Neural progenitor cell (in vitro differentiated cells): ENCODE data around the gene KDM8. TPM values are rescaled to one million over a fixed set of nuclear protein-coding genes. Genes with fewer than 3 reads are reported as not detected.

ENCODE experiments used
- DNase-seq: peaks from one replicate; pipeline ENCODE4 v3.0.0-alpha.2; 2016; ENCODE audit warnings: low spot score
- H2AFZ ChIP-seq: fragments of 200-600 bp; sonication (generic); replicated peaks from 2 replicates; pipeline ENCODE4 v1.6.1; 2016; ENCODE audit warnings: antibody characterized with exemption
- H3F3A ChIP-seq: fragments of 200-600 bp; sonication (generic); 2 replicates; pipeline ENCODE4 v1.6.1; 2016; ENCODE audit warnings: antibody characterized with exemption, low read depth
- H3K27ac ChIP-seq: fragments of 200-600 bp; sonication (generic); 2 replicates; pipeline ENCODE4 v1.5.1; 2016; ENCODE audit warnings: mild to moderate bottlenecking
- H3K27me3 ChIP-seq: fragments of 200-600 bp; sonication (generic); 2 replicates; pipeline ENCODE4 v1.6.1; 2016; ENCODE audit warnings: mild to moderate bottlenecking, moderate library complexity
- H3K36me3 ChIP-seq: fragments of 200-600 bp; sonication (generic); 2 replicates; pipeline ENCODE4 v1.5.1; 2016
- H3K4me1 ChIP-seq: fragments of 200-600 bp; sonication (generic); 2 replicates; pipeline ENCODE4 v1.6.1; 2016; ENCODE audit warnings: mixed run types
- H3K4me2 ChIP-seq: fragments of 200-600 bp; sonication (generic); 2 replicates; pipeline ENCODE4 v1.6.1; 2016
- H3K4me3 ChIP-seq: fragments of 200-600 bp; sonication (generic); 2 replicates; pipeline ENCODE4 v1.5.1; 2016
- H3K79me2 ChIP-seq: fragments of 200-600 bp; sonication (generic); 2 replicates; pipeline ENCODE4 v1.6.1; 2016; ENCODE audit warnings: low read depth
- H3K9ac ChIP-seq: fragments of 200-600 bp; sonication (generic); 2 replicates; pipeline ENCODE4 v1.6.1; 2016
- H3K9me3 ChIP-seq: fragments of 200-600 bp; sonication (generic); 2 replicates; pipeline ENCODE4 v1.5.1; 2016; ENCODE audit warnings: low read depth
- H4K20me1 ChIP-seq: fragments of 200-600 bp; sonication (generic); 2 replicates; pipeline ENCODE4 v1.6.1; 2016; ENCODE audit warnings: low read depth
- H3K27ac Mint-ChIP-seq: 3 replicates; pipeline ENCODE4 v1.8.0; 2021; ENCODE audit warnings: mixed read lengths
- H3K27me3 Mint-ChIP-seq: 2 replicates; pipeline ENCODE4 v1.8.0; 2022; ENCODE audit warnings: low read depth, mild to moderate bottlenecking, inconsistent platforms, moderate library complexity, mixed read lengths; ENCODE audit not compliant: insufficient read depth
- H3K36me3 Mint-ChIP-seq: 3 replicates; pipeline ENCODE4 v1.8.0; 2021; ENCODE audit warnings: mixed read lengths
- H3K4me1 Mint-ChIP-seq: 3 replicates; pipeline ENCODE4 v1.8.0; 2021; ENCODE audit warnings: mixed read lengths
- H3K4me3 Mint-ChIP-seq: 3 replicates; pipeline ENCODE4 v1.8.0; 2021; ENCODE audit warnings: mild to moderate bottlenecking, moderate library complexity, mixed read lengths
- H3K9me3 Mint-ChIP-seq: 3 replicates; pipeline ENCODE4 v1.8.0; 2020; ENCODE audit warnings: mixed read lengths
- EZH2 ChIP-seq: fragments of 200-600 bp; sonication (generic); IDR thresholded peaks from 2 replicates; pipeline ENCODE4 v1.6.1; 2017; ENCODE audit warnings: antibody characterized with exemption, mild to moderate bottlenecking, moderate library complexity
- EZH2phosphoT487 ChIP-seq: fragments of 200-600 bp; sonication (generic); IDR thresholded peaks from 2 replicates; pipeline ENCODE4 v1.6.1; 2017; ENCODE audit warnings: antibody characterized with exemption
- total RNA-seq: library from RNA; depleted of rRNA; stranded (reverse); fragments of >200 nt; gene quantifications from 2 replicates; pipeline ENCODE4 v1.2.3, GENCODE V29; 2015; ENCODE audit warnings: low replicate concordance
- TF ChIP-seq, protein P1 (sequence below): fragments of 200-600 bp; sonication (generic); IDR thresholded peaks from 2 replicates; pipeline ENCODE4 v1.5.1; 2017; ENCODE audit warnings: antibody characterized with exemption, mild to moderate bottlenecking

Gene KDM8
- total RNA-seq, 1 donor from 2014 or later, result 6.5 TPM

DNA sequence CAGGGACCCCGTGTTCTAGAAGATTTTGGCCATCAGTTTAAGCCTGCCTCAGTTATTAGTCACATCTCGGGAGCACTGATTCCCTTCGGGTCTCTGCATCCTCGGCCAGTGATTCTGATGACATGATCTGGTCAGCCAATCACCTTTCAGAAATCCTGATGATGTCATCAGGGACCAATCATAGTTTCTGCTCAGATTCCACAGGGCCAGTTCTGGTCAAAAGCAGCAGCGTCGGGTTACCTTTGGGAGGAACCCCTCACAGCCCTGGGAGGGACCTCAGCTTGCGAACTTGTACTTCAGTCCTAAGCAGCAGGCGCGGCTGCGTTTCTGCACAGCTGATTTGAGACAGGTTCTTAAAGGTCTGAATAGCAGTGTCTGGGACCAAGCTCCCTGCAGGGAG lies 13.9 kb downstream of the KDM8 start:
- Histone ChIP-seq H3K4me2 (no peak overlapping the region), H3K79me2 (no peaks in the 10 kb centered on the region), H4K20me1 (no peaks in the 10 kb centered on the region), H3K4me1 (no peaks in the 10 kb centered on the region), H3K4me3 (no peak overlapping the region), H3K36me3 (no peaks in the 10 kb centered on the region), H3K27me3 (no peaks in the 10 kb centered on the region), H2AFZ (no peak overlapping the region), H3K9me3 (no peaks in the 10 kb centered on the region), H3K27ac (no peak overlapping the region), H3K9ac (no peak overlapping the region), H3F3A (no peaks in the 10 kb centered on the region)
- H3K4me3 Mint-ChIP-seq, result no peak overlapping the region
- TF ChIP-seq, protein P1, sequence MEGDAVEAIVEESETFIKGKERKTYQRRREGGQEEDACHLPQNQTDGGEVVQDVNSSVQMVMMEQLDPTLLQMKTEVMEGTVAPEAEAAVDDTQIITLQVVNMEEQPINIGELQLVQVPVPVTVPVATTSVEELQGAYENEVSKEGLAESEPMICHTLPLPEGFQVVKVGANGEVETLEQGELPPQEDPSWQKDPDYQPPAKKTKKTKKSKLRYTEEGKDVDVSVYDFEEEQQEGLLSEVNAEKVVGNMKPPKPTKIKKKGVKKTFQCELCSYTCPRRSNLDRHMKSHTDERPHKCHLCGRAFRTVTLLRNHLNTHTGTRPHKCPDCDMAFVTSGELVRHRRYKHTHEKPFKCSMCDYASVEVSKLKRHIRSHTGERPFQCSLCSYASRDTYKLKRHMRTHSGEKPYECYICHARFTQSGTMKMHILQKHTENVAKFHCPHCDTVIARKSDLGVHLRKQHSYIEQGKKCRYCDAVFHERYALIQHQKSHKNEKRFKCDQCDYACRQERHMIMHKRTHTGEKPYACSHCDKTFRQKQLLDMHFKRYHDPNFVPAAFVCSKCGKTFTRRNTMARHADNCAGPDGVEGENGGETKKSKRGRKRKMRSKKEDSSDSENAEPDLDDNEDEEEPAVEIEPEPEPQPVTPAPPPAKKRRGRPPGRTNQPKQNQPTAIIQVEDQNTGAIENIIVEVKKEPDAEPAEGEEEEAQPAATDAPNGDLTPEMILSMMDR, result no peak
- no peak for TF ChIP-seq EZH2
- no peak for TF ChIP-seq EZH2phosphoT487
- H3K27ac Mint-ChIP-seq, result peak overlapping the region; percentile 74
- H3K9me3 Mint-ChIP-seq, result no peaks in the 10 kb centered on the region
- DNase-seq, result peak; percentile 36
- peaks cover 2% of the 10 kb centered on the region for H3K27me3 Mint-ChIP-seq
- H3K36me3 Mint-ChIP-seq, result peaks cover 4% of the 10 kb centered on the region
- H3K4me1 Mint-ChIP-seq, result peaks cover 6% of the 10 kb centered on the region

DNA sequence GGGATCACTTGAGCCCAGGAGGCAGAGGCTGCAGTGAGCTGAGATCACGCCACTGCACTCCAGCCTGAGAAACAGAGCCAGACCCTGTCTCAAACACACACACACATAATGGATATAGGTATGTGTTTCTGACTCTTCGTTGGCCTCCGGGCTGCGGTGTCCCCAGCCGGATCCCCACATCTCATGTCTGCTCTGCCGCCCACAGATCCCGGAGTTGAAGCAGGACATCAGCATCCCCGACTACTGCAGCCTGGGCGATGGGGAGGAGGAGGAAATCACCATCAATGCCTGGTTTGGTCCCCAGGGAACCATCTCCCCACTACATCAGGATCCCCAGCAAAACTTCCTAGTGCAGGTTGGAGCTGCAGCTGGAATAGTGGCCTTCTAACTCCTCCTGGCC lies 15.4 kb downstream of the KDM8 start:
- no peak overlapping the region for H3K4me2 ChIP-seq
- no peak overlapping the region for H3K27ac ChIP-seq
- H3K36me3 Mint-ChIP-seq, result peaks cover 4% of the 10 kb centered on the region
- DNase-seq, result no peak
- no peak for TF ChIP-seq EZH2
- TF ChIP-seq, protein P1, result no peak
- H3K4me1 ChIP-seq, result no peaks in the 10 kb centered on the region
- no peak overlapping the region for H3K4me3 ChIP-seq
- H3F3A ChIP-seq, result no peaks in the 10 kb centered on the region
- H3K27ac Mint-ChIP-seq, result peak overlapping the region; percentile 87
- peak overlapping the region; percentile 10 for H3K4me3 Mint-ChIP-seq
- H3K4me1 Mint-ChIP-seq, result peaks cover 10% of the 10 kb centered on the region
- H3K36me3 ChIP-seq, result no peaks in the 10 kb centered on the region
- H2AFZ ChIP-seq, result no peak overlapping the region
- no peaks in the 10 kb centered on the region for H3K27me3 ChIP-seq
- H3K9ac ChIP-seq, result no peak overlapping the region
- H4K20me1 ChIP-seq, result no peaks in the 10 kb centered on the region
- no peaks in the 10 kb centered on the region for H3K9me3 Mint-ChIP-seq
- H3K79me2 ChIP-seq, result no peaks in the 10 kb centered on the region
- peaks cover 2% of the 10 kb centered on the region for H3K27me3 Mint-ChIP-seq
- no peaks in the 10 kb centered on the region for H3K9me3 ChIP-seq

DNA sequence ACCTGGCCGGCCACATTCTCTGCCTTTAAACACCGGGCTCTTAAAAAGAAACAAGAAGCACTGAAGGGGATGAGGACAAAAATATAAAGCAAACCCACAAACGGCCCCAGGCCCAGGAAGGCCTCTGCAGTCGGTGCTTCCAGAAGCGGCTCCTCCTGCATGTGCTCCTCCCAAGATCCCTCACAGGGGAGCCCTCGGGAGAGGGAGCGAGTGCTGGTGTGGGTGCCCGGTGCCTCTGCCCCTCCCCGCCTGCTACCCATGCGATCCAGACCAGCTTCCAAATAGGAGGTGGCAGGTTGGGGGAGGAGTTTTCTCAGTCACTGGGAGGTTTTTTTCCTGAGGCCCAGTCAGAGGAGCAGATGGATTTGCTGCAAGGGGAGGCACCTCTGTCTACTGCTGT lies 15.8 kb downstream of the KDM8 start:
- Histone ChIP-seq H3K9ac (no peak overlapping the region), H4K20me1 (no peaks in the 10 kb centered on the region), H3K4me1 (no peaks in the 10 kb centered on the region), H3K79me2 (no peaks in the 10 kb centered on the region), H3F3A (no peaks in the 10 kb centered on the region), H2AFZ (no peak overlapping the region), H3K36me3 (no peaks in the 10 kb centered on the region), H3K27ac (no peak overlapping the region), H3K27me3 (no peaks in the 10 kb centered on the region), H3K9me3 (no peaks in the 10 kb centered on the region), H3K4me3 (no peak overlapping the region), H3K4me2 (no peak overlapping the region)
- Mint-ChIP-seq H3K27ac (peak overlapping the region; percentile 87), H3K4me3 (peak overlapping the region; percentile 10), H3K27me3 (peaks cover 2% of the 10 kb centered on the region), H3K4me1 (peaks cover 10% of the 10 kb centered on the region), H3K9me3 (no peaks in the 10 kb centered on the region), H3K36me3 (peaks cover 4% of the 10 kb centered on the region)
- TF ChIP-seq, protein P1, result no peak
- no peak for TF ChIP-seq EZH2
- no peak for TF ChIP-seq EZH2phosphoT487
- DNase-seq, result no peak
